ENCODE measurements around the gene HECW1.

GRCh38 chr7:43470110-43470509, 357.7 kb downstream of the HECW1 start:
- TF ChIP-seq CTCF (IDR thresholded peaks at IDR 0.05), result no peak
- no peak for TF ChIP-seq POLR2AphosphoS5 (IDR thresholded peaks at IDR 0.05; ENCODE audit: low read depth, low read length)
- TF ChIP-seq REST (IDR thresholded peaks at IDR 0.05; ENCODE audit: insufficient read depth in 1 of 2, low read depth in 2 of 2, low read length in 1 of 2), result no peak
- no peak for TF ChIP-seq TCF7L2 (IDR thresholded peaks at IDR 0.05; ENCODE audit: low read depth, low read length)
- TF ChIP-seq SIN3A (IDR thresholded peaks at IDR 0.05; ENCODE audit: borderline replicate concordance, insufficient read depth, low read depth, low read length), result no peak
